ENCODE measurements around the gene ADIPOR1. TPM values are rescaled to one million over a fixed set of nuclear protein-coding genes. Genes with fewer than 3 reads are reported as not detected.
"Not testable (repeated sequence)": the region's sequence is repeated elsewhere in the genome, so short reads cannot be mapped to it uniquely, and the experiment has no call there.

ADIPOR1 gene, protein sequence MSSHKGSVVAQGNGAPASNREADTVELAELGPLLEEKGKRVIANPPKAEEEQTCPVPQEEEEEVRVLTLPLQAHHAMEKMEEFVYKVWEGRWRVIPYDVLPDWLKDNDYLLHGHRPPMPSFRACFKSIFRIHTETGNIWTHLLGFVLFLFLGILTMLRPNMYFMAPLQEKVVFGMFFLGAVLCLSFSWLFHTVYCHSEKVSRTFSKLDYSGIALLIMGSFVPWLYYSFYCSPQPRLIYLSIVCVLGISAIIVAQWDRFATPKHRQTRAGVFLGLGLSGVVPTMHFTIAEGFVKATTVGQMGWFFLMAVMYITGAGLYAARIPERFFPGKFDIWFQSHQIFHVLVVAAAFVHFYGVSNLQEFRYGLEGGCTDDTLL
- total RNA-seq: 10 to 100 TPM; 85.7 to 94.1 (median 90.7) TPM

- Mint-ChIP-seq H3K4me1 (ENCODE audit: low read depth) (peaks cover 47% of the 10 kb centered on the region), H3K27me3 (ENCODE audit: low read depth) (no peaks in the 10 kb centered on the region), H3K9me3 (no peaks in the 10 kb centered on the region), H3K4me3 (peak within 1 kb of the TSS; percentile 83), H3K36me3 (ENCODE audit: insufficient read depth) (peaks cover 12% of the 10 kb centered on the region)
- peak; percentile 92 for DNase-seq
- ATAC-seq: peak; percentile 98 to 99
These were observed at the start of gene ADIPOR1 for GRCh38 chr1:202957733-202958543. ADIPOR1 (minus strand) TSS chr1:202958312; CDS start chr1:202951070, 7,242 bp downstream.

- H3K27me3 Mint-ChIP-seq (ENCODE audit: low read depth): no peaks in the 10 kb centered on the region
- DNase-seq (peak; percentile 94), ATAC-seq (peak; percentile 94 to 96)
- H3K4me1 Mint-ChIP-seq (ENCODE audit: low read depth): peaks cover 32% of the 10 kb centered on the region
- H3K4me3 Mint-ChIP-seq: peak within 1 kb of the TSS; percentile 96
- no peaks in the 10 kb centered on the region for H3K9me3 Mint-ChIP-seq
- peaks cover 14% of the 10 kb centered on the region for H3K36me3 Mint-ChIP-seq (ENCODE audit: insufficient read depth)
These were observed 49.1 kb upstream of the ADIPOR1 start, which contains the start of gene TMEM183A for GRCh38 chr1:203006948-203007871. TMEM183A (plus strand) TSS chr1:203007374; CDS start chr1:203007466, 92 bp downstream.

DNA sequence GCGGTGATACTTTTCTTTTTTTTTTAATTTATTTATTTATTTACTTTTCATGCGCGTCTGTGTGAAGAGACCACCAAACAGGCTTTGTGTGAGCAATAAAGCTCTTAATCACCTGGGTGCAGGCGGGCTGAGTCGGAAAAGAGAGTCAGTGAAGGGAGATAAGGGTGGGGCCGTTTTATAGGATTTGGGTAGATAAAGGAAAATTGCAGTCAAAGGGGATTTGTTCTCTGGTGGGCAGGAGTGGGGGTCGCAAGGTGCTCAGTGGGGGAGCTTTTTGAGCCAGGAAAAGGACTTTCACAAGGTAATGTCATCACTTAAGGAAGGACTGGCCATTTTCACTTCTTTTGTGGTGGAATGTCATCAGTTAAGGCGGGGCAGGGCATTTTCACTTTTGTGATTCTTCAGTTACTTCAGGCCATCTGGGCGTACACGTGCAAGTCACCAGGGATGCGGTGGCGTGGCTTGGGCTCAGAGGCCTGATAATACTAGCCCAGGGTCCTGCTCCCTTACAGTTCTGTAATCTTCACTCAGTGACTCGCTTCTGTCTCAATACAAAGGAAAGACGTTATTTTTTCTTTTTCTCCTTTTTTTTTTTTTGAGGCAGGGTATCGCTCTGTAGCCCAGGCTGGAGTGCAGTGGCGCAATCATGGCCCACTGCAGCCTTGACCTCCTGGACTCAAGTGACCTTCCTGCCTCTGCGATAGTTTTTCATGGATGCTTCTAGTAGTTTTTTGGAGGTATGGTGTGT, 47.5 kb upstream of the ADIPOR1 start:
- Mint-ChIP-seq H3K4me3 (peak overlapping the region; percentile 96), H3K4me1 (ENCODE audit: low read depth) (peaks cover 24% of the 10 kb centered on the region)
- DNase-seq; H3K36me3 Mint-ChIP-seq (ENCODE audit: insufficient read depth); ATAC-seq; H3K9me3 Mint-ChIP-seq; H3K27me3 Mint-ChIP-seq (ENCODE audit: low read depth): not testable (repeated sequence)

DNA sequence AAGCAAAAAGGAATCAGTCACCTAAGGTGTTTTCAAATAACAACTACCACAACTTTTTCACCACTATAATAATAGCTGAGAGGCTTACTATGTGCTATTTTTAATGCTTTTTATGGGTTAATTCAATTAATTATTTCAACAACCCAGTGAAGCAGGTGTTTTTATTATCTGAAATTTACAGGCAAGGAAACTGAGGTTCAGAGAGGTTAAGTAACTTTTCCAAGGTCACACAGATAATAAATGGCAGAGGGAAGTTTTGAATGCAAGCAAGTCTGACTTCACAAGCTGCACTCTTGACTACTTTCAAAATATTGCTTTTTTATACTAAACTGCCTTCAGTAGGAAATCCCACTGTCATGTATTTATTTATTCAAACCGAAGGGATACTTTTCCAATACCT, 44.8 kb upstream of the ADIPOR1 start:
- Mint-ChIP-seq H3K4me1 (ENCODE audit: low read depth) (peaks cover 18% of the 10 kb centered on the region), H3K27me3 (ENCODE audit: low read depth) (peaks cover 11% of the 10 kb centered on the region), H3K9me3 (no peaks in the 10 kb centered on the region), H3K4me3 (no peak overlapping the region), H3K36me3 (ENCODE audit: insufficient read depth) (no peaks in the 10 kb centered on the region)
- DNase-seq (no peak), ATAC-seq (no peak)

DNA sequence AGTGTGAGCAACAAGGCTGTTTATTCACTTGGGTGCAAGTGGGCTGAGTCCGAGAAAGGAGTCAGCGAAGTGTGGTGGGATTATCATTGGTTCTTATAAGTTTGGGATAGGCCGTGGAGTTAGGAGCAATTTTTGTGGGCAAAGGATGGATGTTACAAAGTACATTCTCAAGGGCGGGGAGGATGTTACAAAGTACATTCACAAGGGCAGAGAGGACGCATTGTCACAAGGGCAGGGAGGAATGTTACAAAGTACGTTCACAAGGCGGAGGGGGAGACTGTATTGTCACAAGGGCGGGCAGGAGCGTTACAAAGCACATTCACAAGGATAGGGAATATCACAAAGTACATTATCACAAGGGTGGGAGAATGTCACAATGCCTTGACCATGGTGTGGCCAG, 43.9 kb upstream of the ADIPOR1 start:
- DNase-seq (no peak), ATAC-seq (no peak)
- Mint-ChIP-seq H3K36me3 (ENCODE audit: insufficient read depth) (no peaks in the 10 kb centered on the region), H3K9me3 (no peaks in the 10 kb centered on the region), H3K27me3 (ENCODE audit: low read depth) (peaks cover 15% of the 10 kb centered on the region), H3K4me3 (no peak overlapping the region), H3K4me1 (ENCODE audit: low read depth) (peaks cover 14% of the 10 kb centered on the region)

- Mint-ChIP-seq H3K36me3 (ENCODE audit: insufficient read depth) (no peaks in the 10 kb centered on the region), H3K4me1 (ENCODE audit: low read depth) (peaks cover 7% of the 10 kb centered on the region), H3K4me3 (no peak overlapping the region), H3K9me3 (no peaks in the 10 kb centered on the region), H3K27me3 (ENCODE audit: low read depth) (peaks cover 21% of the 10 kb centered on the region)
- no peak for ATAC-seq
- DNase-seq: no peak
These were observed 42.3 kb upstream of the ADIPOR1 start for GRCh38 chr1:203000217-203000944.

DNA sequence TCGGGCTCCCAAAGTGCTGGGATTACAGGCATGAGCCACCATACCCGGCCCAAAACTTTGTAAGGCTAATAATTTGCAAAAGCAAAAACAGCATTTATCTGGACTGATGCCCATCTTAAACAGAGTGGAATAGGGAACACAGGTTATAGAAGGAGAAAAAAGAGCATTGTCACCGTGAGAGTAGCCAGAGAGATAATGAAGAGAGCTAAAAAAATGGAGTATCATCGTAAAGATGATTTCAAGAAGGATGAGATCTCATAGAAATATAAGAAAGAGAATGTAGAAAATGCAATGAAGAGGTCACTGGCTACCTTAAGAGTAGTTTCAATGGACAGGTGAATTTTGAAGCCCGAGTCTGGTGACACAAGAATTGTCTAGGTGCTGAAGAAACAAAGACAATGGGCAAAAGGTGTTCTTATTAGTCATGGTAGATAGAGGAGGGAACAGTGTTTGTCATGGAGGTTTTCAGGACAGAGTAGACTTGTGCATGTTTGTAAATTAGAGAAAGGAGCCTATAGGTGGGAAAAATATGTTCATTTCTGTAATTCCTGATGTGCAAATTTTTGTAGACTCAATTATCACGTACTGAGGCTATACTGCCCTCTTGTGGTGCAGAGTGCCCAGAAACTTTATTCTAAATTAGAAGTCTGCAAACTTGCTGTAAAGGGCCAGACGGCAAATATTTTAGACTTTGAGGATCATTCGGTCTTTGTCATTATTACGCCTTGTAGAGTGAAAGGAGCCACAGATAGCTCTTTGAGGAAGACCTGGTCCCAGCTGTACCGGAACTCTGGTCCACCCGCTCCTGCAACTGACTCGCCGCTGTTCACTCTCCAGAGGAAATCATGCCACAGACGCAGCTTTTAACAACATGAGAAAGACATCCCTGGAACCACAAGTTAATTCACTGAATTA, 41.0 kb upstream of the ADIPOR1 start:
- Mint-ChIP-seq H3K9me3 (no peaks in the 10 kb centered on the region), H3K36me3 (ENCODE audit: insufficient read depth) (no peaks in the 10 kb centered on the region), H3K27me3 (ENCODE audit: low read depth) (peaks cover 28% of the 10 kb centered on the region), H3K4me3 (peak overlapping the region; percentile 1), H3K4me1 (ENCODE audit: low read depth) (peaks cover 7% of the 10 kb centered on the region)
- ATAC-seq: peak; percentile 35 to 58
- DNase-seq: peak; percentile 58

- H3K36me3 Mint-ChIP-seq (ENCODE audit: insufficient read depth): no peaks in the 10 kb centered on the region
- no peak overlapping the region for H3K4me3 Mint-ChIP-seq
- peaks cover 7% of the 10 kb centered on the region for H3K4me1 Mint-ChIP-seq (ENCODE audit: low read depth)
- DNase-seq (no peak), ATAC-seq (no peak)
- peaks cover 47% of the 10 kb centered on the region for H3K27me3 Mint-ChIP-seq (ENCODE audit: low read depth)
- peaks cover 4% of the 10 kb centered on the region for H3K9me3 Mint-ChIP-seq
These were observed 36.6 kb upstream of the ADIPOR1 start for GRCh38 chr1:202994756-202995155.

GRCh38 chr1:202991112-202991511, 33.0 kb upstream of the ADIPOR1 start:
- Mint-ChIP-seq H3K4me3 (no peak overlapping the region), H3K9me3 (peaks cover 4% of the 10 kb centered on the region), H3K36me3 (ENCODE audit: insufficient read depth) (no peaks in the 10 kb centered on the region), H3K27me3 (ENCODE audit: low read depth) (peaks cover 36% of the 10 kb centered on the region), H3K4me1 (ENCODE audit: low read depth) (no peaks in the 10 kb centered on the region)
- DNase-seq (no peak), ATAC-seq (no peak)

DNA sequence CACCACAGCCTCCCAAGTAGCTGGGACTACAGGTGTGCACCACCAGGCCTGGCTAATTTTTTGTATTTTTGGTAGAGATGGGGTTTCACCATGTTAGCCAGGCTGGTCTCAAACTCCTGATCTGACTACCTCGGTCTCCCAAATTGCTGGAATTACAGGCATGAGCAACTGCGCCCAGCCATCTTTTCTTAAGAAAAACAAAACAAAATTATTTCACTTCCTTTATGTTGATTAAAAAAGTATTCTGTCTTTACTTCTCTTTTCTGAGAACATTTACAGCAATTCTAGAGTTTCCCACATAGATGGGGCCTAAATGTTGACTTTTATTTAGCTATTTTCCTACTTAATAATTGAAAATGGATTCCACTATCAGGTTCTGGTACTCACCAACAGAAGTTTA, 31.8 kb upstream of the ADIPOR1 start:
- DNase-seq (no peak), ATAC-seq (no peak)
- Mint-ChIP-seq H3K9me3 (peaks cover 4% of the 10 kb centered on the region), H3K4me3 (no peak overlapping the region), H3K27me3 (ENCODE audit: low read depth) (peaks cover 28% of the 10 kb centered on the region), H3K36me3 (ENCODE audit: insufficient read depth) (no peaks in the 10 kb centered on the region), H3K4me1 (ENCODE audit: low read depth) (no peaks in the 10 kb centered on the region)

GRCh38 chr1:202987922-202988583, 29.9 kb upstream of the ADIPOR1 start:
- H3K4me1 Mint-ChIP-seq (ENCODE audit: low read depth): no peaks in the 10 kb centered on the region
- H3K9me3 Mint-ChIP-seq: peaks cover 4% of the 10 kb centered on the region
- no peak for ATAC-seq
- no peaks in the 10 kb centered on the region for H3K36me3 Mint-ChIP-seq (ENCODE audit: insufficient read depth)
- no peak for DNase-seq
- H3K27me3 Mint-ChIP-seq (ENCODE audit: low read depth): peaks cover 18% of the 10 kb centered on the region
- H3K4me3 Mint-ChIP-seq: no peak overlapping the region

GRCh38 chr1:202987255-202987654, 29.1 kb upstream of the ADIPOR1 start:
- H3K27me3 Mint-ChIP-seq (ENCODE audit: low read depth): peaks cover 13% of the 10 kb centered on the region
- H3K9me3 Mint-ChIP-seq: peaks cover 4% of the 10 kb centered on the region
- no peak overlapping the region for H3K4me3 Mint-ChIP-seq
- ATAC-seq: no peak
- no peaks in the 10 kb centered on the region for H3K36me3 Mint-ChIP-seq (ENCODE audit: insufficient read depth)
- DNase-seq: no peak
- no peaks in the 10 kb centered on the region for H3K4me1 Mint-ChIP-seq (ENCODE audit: low read depth)
